B cell (primary cell): ENCODE measurements around the gene NKD2. TPM values are rescaled to one million over a fixed set of nuclear protein-coding genes. Genes with fewer than 3 reads are reported as not detected.

Source experiments
- ATAC-seq: fragments of 200-7000 bp; cut with Tn5 transposase; one replicate; pipeline ENCODE4 v1.10.0; 2021; ENCODE audit warnings: low read depth, mild to moderate bottlenecking, moderate number of reproducible peaks, moderate library complexity
- CTCF ChIA-PET: fragments of 350-600 bp; sonication (Branson Sonifier 250); formaldehyde crosslinking; loops from one replicate; lab custom pipeline; 2021; ENCODE audit warnings: antibody characterized with exemption, inconsistent platforms; lab: Charles Lee
- POLR2A ChIA-PET: fragments of 350-600 bp; sonication (Branson Sonifier 250); formaldehyde crosslinking; loops from one replicate; lab custom pipeline; 2021; ENCODE audit warnings: antibody characterized with exemption; lab: Charles Lee
- DNase-seq: peaks from one replicate; pipeline ENCODE4 v3.0.0; 2013
- H2AFZ ChIP-seq: 2 replicates; pipeline ENCODE4 v1.6.1; 2012; ENCODE audit warnings: mild to moderate bottlenecking, low read depth, low read length; ENCODE audit not compliant: insufficient read depth, poor library complexity, severe bottlenecking
- H3K27ac ChIP-seq, 2 donors: 1 replicate in 1 of 2; 2 replicates in 1 of 2; pipeline ENCODE4 v1.5.1; 2012 to 2013; ENCODE audit warnings: low read length in 2 of 2, mild to moderate bottlenecking in 2 of 2, moderate library complexity in 1 of 2
- H3K27me3 ChIP-seq, 4 experiments: fragments of 200-600 bp in 1 of 4; sonication (generic) in 1 of 4; replicated peaks in 1 of 4; 1 replicate in 2 of 4; 2 replicates in 2 of 4; pipeline versions ENCODE4 v1.6.1 to v1.7.0; 2013 to 2016; ENCODE audit warnings: low read length in 3 of 4, mild to moderate bottlenecking in 2 of 4, mixed read lengths in 1 of 4, moderate library complexity in 1 of 4; ENCODE audit not compliant: insufficient read depth in 4 of 4, control insufficient read depth in 3 of 4; ENCODE audit errors: control extremely low read depth in 1 of 4
- H3K36me3 ChIP-seq, 2 experiments: replicated peaks in 1 of 2; 1 replicate in 1 of 2; 2 replicates in 1 of 2; pipeline versions ENCODE4 v1.6.1 to v1.7.1; 2013; ENCODE audit warnings: low read length in 1 of 2; ENCODE audit not compliant: insufficient read depth in 2 of 2, control insufficient read depth in 1 of 2; ENCODE audit errors: control extremely low read depth in 1 of 2, extremely low read depth in 1 of 2
- H3K4me1 ChIP-seq, 2 donors: fragments of 200-600 bp in 1 of 2; sonication (generic) in 1 of 2; 1 replicate in 1 of 2; 2 replicates in 1 of 2; pipeline versions ENCODE4 v1.5.1 to v1.6.1; 2013 to 2017; ENCODE audit warnings: low read length in 2 of 2; ENCODE audit not compliant: control insufficient read depth in 2 of 2, insufficient read depth in 2 of 2
- H3K4me2 ChIP-seq: replicated peaks from 2 replicates; pipeline ENCODE3; 2012; ENCODE audit warnings: mild to moderate bottlenecking, low read depth, low read length; ENCODE audit not compliant: poor library complexity, severe bottlenecking
- H3K4me3 ChIP-seq, 5 experiments: fragments of 200-600 bp in 1 of 5; sonication (generic) in 1 of 5; 1 replicate in 3 of 5; 2 replicates in 2 of 5; pipeline versions ENCODE4 v1.5.1 to v1.7.0; 2011 to 2016; ENCODE audit warnings: low read length in 4 of 5, mild to moderate bottlenecking in 4 of 5, low read depth in 2 of 5, control low read depth in 1 of 5, moderate library complexity in 1 of 5; ENCODE audit not compliant: insufficient read depth in 1 of 5; ENCODE audit errors: control extremely low read depth in 1 of 5, extremely low read depth in 1 of 5
- H3K79me2 ChIP-seq: fragments of 200-600 bp; sonication (generic); one replicate; pipeline ENCODE4 v1.6.0; 2016; ENCODE audit warnings: low read length; ENCODE audit not compliant: control insufficient read depth, insufficient read depth
- H3K9ac ChIP-seq: fragments of 200-600 bp; sonication (generic); 2 replicates; pipeline ENCODE4 v1.6.1; 2017; ENCODE audit warnings: mild to moderate bottlenecking, low read length, moderate library complexity
- H3K9me3 ChIP-seq, 3 donors: one replicate each; pipeline versions ENCODE4 v1.6.1 to v1.7.1; 2013; ENCODE audit warnings: low read length in 2 of 3; ENCODE audit not compliant: control insufficient read depth in 2 of 3, insufficient read depth in 1 of 3; ENCODE audit errors: control extremely low read depth in 1 of 3
- H4K20me1 ChIP-seq: 2 replicates; pipeline ENCODE4 v1.6.0; 2012; ENCODE audit warnings: mild to moderate bottlenecking, low read length; ENCODE audit not compliant: insufficient read depth, control insufficient read depth, poor library complexity, severe bottlenecking
- H3K27ac Mint-ChIP-seq: one replicate; pipeline ENCODE4 v1.8.0; 2021; ENCODE audit warnings: mixed read lengths
- H3K27me3 Mint-ChIP-seq: one replicate; pipeline ENCODE4 v1.8.0; 2021; ENCODE audit warnings: mixed read lengths
- H3K4me1 Mint-ChIP-seq: one replicate; pipeline ENCODE4 v1.8.0; 2021; ENCODE audit warnings: mixed read lengths
- H3K4me3 Mint-ChIP-seq: one replicate; pipeline ENCODE4 v1.8.0; 2021; ENCODE audit warnings: mixed read lengths
- H3K9me3 Mint-ChIP-seq: one replicate; pipeline ENCODE4 v1.8.0; 2022; ENCODE audit warnings: mixed read lengths; ENCODE audit not compliant: insufficient read depth
- EZH2 ChIP-seq: IDR thresholded peaks from 2 replicates; pipeline ENCODE4 v1.6.1; 2012; ENCODE audit warnings: borderline replicate concordance, low read depth, mild to moderate bottlenecking, moderate library complexity, low read length; ENCODE audit not compliant: insufficient read depth, poor library complexity, severe bottlenecking
- WGBS: methylation state at CpG from one replicate; pipeline ENCODE4 v1.1.5; 2013; ENCODE audit warnings: missing lambda C conversion rate; ENCODE audit not compliant: insufficient coverage; 5-methylcytosine and 5-hydroxymethylcytosine counted together
- intact Hi-C: fragments of 100-400 bp; cut with micrococcal nuclease; formaldehyde crosslinking; loops from one replicate; pipeline ENCODE4 v1.10.0; 2022
- polyA plus RNA-seq: library from polyadenylated mRNA; depleted of rRNA; stranded (reverse); fragments of >200 nt; gene quantifications from 2 replicates; pipeline ENCODE4 v1.2.3, GENCODE V29; 2012
- total RNA-seq, 2 donors: library from RNA; stranded (reverse); fragments of 120-200 nt in 1 of 2; gene quantifications; 1 replicate in 1 of 2; 2 replicates in 1 of 2; pipeline versions ENCODE4 v1.2.3 to v1.2.4, GENCODE V29; 2013 to 2022
- TF ChIP-seq, protein P1 (sequence below): fragments of 200-600 bp; IDR thresholded peaks from one replicate; pipeline ENCODE4 v1.8.0; 2022; ENCODE audit warnings: antibody characterized with exemption, mild to moderate bottlenecking

Gene NKD2
- total and polyA plus RNA-seq, 2 donors (not counting 1 experiment from before 2014, with no cell fraction given), result 0.12 to 0.34 TPM

DNA sequence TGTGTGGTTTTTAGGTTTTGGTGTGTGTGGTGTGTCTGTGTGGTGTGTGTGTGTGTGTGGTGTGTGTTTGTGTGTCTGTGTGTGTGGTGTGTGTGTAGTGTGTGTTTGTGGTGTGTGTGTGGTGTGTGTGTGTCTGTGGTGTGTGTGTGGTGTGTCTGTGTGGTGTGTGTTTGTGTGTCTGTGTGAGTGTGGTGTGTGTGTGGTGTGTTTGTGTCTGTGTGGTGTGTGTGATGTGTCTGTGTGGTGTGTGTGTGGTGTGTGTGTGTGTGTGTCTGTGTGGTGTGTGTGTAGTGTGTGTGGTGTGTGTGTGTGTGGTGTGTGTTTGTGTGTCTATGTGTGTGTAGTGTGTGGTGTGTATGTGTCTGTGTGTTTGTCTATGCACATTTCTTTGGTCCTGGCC lies 25.0 kb upstream of the NKD2 start:
- peaks cover 35% of the 10 kb centered on the region for H3K27me3 Mint-ChIP-seq
- CTCF ChIA-PET, result no interaction called here

DNA sequence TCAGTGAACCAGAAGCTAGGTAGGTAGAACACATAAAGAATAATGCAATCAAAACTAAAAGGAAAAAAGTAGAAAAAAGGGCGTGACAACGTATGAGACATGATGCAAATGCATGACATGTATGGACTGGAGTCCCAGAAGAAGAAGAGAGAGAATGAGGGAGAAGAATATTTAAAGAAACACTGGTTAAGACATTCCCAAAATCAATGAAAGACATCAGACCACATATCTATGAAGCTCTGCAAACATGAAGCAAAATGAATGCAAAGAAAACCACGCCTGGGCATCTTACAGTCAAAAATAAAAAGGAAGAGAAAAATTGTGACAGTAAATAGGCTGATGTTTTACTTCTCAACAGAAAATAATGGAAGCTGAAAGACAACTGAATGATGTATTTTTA lies 23.8 kb upstream of the NKD2 start:
- Histone ChIP-seq H2AFZ (no peak overlapping the region), H3K27ac (no peak overlapping the region), H3K4me2 (no peak overlapping the region), H4K20me1 (no peaks in the 10 kb centered on the region), H3K27me3 (peaks cover 0 to 32% (median 10%) of the 10 kb centered on the region in 4 experiments), H3K79me2 (no peaks in the 10 kb centered on the region), H3K4me1 (peaks cover 3% of the 10 kb centered on the region in 2 donors), H3K9ac (no peak overlapping the region), H3K4me3 (no peak overlapping the region), H3K36me3 (no peaks in the 10 kb centered on the region), H3K9me3 (peaks cover 0 to 3% (median 0%) of the 10 kb centered on the region in 3 donors)
- ChIA-PET POLR2A (no interaction called here), CTCF (interaction anchor here (1.2 kb wide), 1 partner anchor 11 kb away, joined by 3 read pairs; no protein-coding TSS in a partner anchor)
- no peak overlapping the region for H3K4me3 Mint-ChIP-seq
- H3K27ac Mint-ChIP-seq, result no peak overlapping the region
- intact Hi-C loops, result no loop called here
- H3K9me3 Mint-ChIP-seq, result peaks cover 10% of the 10 kb centered on the region
- DNase-seq (no peak), ATAC-seq (no peak)
- peaks cover 38% of the 10 kb centered on the region for H3K27me3 Mint-ChIP-seq
- TF ChIP-seq EZH2, result no peak
- TF ChIP-seq, protein P1, sequence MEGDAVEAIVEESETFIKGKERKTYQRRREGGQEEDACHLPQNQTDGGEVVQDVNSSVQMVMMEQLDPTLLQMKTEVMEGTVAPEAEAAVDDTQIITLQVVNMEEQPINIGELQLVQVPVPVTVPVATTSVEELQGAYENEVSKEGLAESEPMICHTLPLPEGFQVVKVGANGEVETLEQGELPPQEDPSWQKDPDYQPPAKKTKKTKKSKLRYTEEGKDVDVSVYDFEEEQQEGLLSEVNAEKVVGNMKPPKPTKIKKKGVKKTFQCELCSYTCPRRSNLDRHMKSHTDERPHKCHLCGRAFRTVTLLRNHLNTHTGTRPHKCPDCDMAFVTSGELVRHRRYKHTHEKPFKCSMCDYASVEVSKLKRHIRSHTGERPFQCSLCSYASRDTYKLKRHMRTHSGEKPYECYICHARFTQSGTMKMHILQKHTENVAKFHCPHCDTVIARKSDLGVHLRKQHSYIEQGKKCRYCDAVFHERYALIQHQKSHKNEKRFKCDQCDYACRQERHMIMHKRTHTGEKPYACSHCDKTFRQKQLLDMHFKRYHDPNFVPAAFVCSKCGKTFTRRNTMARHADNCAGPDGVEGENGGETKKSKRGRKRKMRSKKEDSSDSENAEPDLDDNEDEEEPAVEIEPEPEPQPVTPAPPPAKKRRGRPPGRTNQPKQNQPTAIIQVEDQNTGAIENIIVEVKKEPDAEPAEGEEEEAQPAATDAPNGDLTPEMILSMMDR, result no peak
- peaks cover 2% of the 10 kb centered on the region for H3K4me1 Mint-ChIP-seq
- 80% methylated on average over 1 of the region's 3 CpGs for WGBS

More for the DNA sequence above, 25.0 kb upstream of the NKD2 start:
- no peaks in the 10 kb centered on the region for H3K36me3 ChIP-seq
- no peak overlapping the region for H3K27ac ChIP-seq
- H3K9me3 ChIP-seq, result peaks cover 0 to 3% (median 0%) of the 10 kb centered on the region in 3 donors
- H3K79me2 ChIP-seq, result no peaks in the 10 kb centered on the region
- no peak for TF ChIP-seq EZH2
- TF ChIP-seq, protein P1, result no peak
- no peaks in the 10 kb centered on the region for H4K20me1 ChIP-seq
- H3K27ac Mint-ChIP-seq, result no peak overlapping the region
- no peak overlapping the region for H3K4me2 ChIP-seq
- no peak overlapping the region for H2AFZ ChIP-seq
- intact Hi-C loops, result no loop called here
- H3K4me1 Mint-ChIP-seq, result no peaks in the 10 kb centered on the region
- POLR2A ChIA-PET, result no interaction called here
- no peak for ATAC-seq
- peaks cover 10% of the 10 kb centered on the region for H3K9me3 Mint-ChIP-seq
- H3K9ac ChIP-seq, result no peak overlapping the region
- peaks cover 0 to 26% (median 7%) of the 10 kb centered on the region in 4 experiments for H3K27me3 ChIP-seq
- DNase-seq, result no peak
- H3K4me1 ChIP-seq, result no peaks in the 10 kb centered on the region
- no peak overlapping the region for H3K4me3 Mint-ChIP-seq
- H3K4me3 ChIP-seq, result no peak overlapping the region
